Stimulated activated CD8-positive, alpha-beta memory T cell treated with anti-CD3 and anti-CD28 coated beads, Interleukin-4, amount 100 ng/mL, for 4 hours (primary cell): ENCODE results near the gene ZP1.

Source experiments
- DNase-seq, 2 donors: peaks; one replicate each; pipeline ENCODE4 v3.0.0-alpha.2; 2020; ENCODE audit warnings: low read depth in 2 of 2, low spot score in 1 of 2

The ZP1 gene

GRCh38 chr11:60858236-60858635, 9.1 kb upstream of the ZP1 start:
- no peak for DNase-seq

DNA sequence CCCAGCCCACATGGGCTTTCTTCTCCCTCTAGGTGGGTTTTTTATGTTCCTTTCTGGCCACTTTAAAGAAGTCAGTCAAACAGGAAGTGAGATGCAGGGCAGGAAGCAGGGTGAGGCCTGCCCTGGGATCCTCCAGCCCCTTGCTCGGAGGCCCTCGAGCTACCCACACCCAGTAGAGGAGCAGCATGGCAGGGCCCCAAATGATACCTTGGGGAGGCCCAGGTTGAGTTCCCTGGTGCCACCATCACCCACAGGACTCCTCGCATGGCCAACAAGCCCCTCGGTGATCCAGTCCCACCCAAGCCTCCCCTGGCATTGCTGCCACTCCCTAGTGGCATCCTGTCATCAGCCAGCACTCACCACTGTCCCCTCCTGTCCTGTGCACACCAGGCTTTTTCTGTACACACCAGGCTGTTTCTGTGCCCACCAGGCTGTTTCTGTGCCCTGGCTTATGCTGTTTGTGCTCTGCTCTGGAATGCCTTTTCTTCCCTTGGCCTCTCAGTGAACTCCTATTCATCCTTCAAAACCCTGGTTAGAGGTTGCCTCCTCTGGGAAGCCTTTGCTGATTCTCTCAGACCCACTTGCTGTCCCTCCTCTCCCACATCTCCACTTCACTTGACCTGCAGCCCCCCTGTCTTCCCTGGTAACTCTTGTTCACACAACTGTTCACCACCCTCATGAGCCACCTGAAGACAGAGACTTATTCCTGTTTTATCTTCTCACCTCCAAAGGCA, 8.4 kb upstream of the ZP1 start:
- no peak for DNase-seq

DNA sequence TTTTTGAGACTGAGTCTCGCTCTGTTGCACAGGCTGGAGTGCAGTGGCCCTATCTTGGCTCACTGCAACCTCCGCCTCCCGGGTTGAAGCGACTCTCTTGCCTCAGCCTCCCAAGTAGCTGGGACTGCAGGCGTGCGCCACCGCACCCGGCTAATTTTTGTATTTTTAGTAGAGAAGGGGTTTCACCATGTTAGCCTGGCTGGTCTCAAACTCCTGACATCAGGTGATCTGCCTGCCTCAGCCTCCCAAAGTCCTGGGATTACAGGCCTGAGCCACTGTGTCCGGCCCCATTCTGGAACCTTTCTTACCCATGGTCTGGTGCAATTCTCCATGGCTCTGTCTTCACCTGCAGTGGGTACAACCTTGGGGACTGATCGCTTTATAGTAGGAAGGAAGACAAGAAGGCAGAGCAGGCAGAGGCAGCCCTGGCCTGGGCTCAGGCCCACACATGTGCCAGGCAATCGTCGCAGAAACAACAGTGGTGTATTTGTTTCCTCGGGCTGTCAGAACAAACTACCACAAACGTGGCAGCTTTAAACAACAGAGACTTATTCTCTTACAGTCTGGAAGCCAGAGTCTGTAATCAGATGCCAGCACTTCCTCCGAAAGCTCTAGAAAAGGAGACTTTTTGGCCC, 7.6 kb upstream of the ZP1 start:
- DNase-seq: no peak

GRCh38 chr11:60860943-60861342, 6.4 kb upstream of the ZP1 start:
- no peak for DNase-seq

DNA sequence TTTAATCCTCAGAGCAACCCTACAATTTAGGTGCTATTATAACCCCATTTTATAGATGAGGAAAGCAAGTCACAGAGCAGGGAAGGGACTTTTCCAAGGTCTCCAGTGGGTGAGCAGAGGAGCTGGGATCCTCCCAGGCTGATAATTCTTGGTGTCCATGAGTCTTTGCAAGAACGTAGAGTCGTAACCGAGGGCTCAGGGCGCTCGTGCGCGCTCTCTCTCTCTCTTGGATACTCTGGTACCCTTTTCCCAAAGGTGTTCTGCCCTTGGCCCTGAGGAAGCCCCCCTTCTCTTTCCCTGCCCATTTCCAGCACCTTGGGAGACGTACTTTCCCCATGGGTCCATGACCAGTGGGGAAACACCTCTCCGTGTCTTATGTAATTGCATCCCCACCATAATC, 5.2 kb upstream of the ZP1 start:
- no peak for DNase-seq

DNA sequence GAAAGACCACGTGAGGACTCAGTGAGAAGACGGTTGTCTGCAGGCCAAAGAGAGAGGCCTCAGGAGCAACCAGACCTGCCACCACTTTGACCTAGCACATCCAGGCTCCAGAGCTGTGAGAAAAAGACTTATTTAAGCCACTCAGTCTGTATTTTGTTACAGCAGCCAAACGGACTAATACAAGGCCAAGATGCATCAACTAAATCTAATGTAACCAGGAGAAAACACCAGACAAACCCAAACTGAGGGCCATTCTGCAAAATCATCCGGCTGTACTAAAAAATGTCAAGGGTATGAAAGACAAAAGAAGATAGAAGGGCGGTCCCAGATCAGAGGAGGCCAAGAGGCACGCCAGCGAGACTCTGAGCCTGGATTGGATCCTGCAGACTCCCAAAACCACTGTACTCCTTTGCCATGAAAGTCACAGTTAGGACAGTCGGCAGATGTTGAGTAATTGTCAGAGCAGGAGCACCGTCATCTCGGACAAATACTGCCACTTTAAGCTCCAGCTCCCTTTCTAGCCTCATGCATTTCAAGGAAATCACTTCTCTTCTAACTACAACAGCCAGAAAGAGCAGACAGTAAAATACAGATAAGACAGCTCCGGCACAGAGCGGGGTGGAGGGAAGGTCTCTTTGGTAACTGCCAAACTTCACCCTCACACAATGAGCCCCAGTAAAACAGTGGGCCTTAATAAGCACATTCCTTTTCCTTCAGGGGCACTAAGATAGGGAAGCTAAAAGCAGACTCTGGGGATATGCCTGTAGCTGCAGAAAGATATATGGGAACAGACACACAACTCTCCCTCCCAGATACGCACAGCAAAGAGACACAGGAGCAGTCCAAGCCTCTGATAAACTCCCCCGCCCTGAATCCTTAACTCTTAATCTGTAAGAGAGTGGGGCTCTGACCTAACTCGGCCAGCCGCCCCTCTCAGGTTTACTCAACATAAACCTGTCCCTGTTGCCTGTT, 3.5 kb upstream of the ZP1 start:
- DNase-seq: no peak

GRCh38 chr11:60864856-60865513, 2.4 kb upstream of the ZP1 start:
- DNase-seq: no peak

- DNase-seq: no peak
Observed at GRCh38 chr11:60867871-60868681, 734 bp downstream of the ZP1 start.

- DNase-seq: no peak
Observed at GRCh38 chr11:60868682-60869450, 1.5 kb downstream of the ZP1 start.

DNA sequence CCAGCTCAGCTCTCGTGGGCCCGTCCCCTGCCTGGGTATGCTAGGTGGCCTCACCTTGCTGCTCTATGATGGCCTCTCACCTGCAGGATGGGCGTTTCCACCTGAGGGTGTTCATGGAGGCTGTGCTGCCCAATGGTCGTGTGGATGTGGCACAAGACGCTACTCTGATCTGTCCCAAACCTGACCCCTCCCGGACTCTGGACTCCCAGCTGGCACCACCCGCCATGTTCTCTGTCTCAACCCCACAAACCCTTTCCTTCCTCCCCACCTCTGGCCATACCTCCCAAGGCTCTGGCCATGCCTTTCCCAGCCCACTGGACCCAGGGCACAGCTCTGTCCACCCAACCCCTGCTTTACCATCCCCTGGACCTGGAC, 2.1 kb downstream of the ZP1 start:
- DNase-seq: no peak

GRCh38 chr11:60870276-60870675, 2.9 kb downstream of the ZP1 start:
- DNase-seq: no peak

GRCh38 chr11:60870733-60871377, 3.5 kb downstream of the ZP1 start:
- no peak for DNase-seq

DNA sequence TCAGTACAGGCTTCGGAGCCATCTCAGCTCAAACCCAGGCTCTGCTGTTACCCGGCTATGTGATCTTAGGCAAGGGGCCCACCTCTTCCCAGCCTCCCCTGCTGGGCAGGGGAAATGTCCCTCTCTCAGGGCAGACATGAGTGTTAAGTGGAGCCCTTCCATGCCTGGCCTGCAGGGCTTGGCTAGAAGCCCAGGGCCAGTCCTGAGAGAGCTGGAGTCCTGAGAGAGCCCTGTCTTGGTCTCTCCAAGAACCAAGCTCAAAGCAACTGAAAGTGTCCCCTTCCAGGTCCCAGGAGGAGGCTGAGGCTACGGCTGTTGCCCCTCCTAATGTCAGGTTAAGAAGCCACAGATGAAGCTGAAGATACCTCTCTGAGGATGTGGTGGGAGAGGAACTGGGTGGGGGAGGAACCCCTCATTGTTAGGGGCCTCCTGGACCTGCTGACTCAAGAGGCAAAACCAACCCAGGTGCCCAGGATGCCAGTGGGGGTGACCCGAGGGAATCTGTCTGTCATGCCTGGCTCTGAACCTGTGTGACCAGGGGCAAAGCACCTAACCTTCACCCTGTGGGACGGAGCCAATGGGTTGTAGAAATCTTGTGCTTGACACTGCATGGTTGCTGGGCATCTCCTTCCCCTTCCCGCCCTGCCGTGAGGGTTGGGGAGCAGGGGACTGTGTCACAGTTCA, 4.2 kb downstream of the ZP1 start:
- DNase-seq: no peak

GRCh38 chr11:60872124-60872960, 5.0 kb downstream of the ZP1 start:
- no peak for DNase-seq

- DNase-seq: no peak
Observed at GRCh38 chr11:60872961-60873524, 5.7 kb downstream of the ZP1 start.

DNA sequence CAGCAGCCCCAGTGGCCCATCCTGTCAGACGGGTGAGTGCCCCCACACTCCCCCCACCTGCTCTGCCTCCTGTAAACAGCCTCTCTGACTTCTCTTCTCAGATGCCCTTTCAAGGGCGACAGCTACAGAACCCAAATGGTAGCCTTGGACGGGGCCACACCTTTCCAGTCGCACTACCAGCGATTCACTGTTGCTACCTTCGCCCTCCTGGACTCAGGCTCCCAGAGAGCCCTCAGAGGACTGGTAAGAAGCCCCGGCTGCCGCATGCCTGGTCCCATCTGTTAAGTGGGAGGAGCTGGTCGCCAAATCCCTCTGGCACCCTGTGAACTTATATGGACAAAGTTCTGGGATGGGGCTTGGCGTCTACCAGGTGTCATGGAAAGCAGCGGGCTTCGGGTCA, 6.2 kb downstream of the ZP1 start:
- no peak for DNase-seq
